Muscle of leg (tissue), 11 donors: Measurements from ENCODE around the gene PARVB. TPM values are rescaled to one million over a fixed set of nuclear protein-coding genes. Genes with fewer than 3 reads are reported as not detected.
A peak's percentile ranks its signal among the peaks of the same experiment; 100 is the strongest.

ENCODE experiments used
- DNase-seq: peaks from one replicate; pipeline ENCODE4 v3.0.0; 2013
- H3K27ac ChIP-seq: one replicate; pipeline ENCODE4 v1.5.1; 2013; ENCODE audit warnings: mild to moderate bottlenecking, low read length, control low read depth
- H3K27me3 ChIP-seq: one replicate; pipeline ENCODE4 v1.6.1; 2013; ENCODE audit warnings: low read length; ENCODE audit not compliant: control insufficient read depth, insufficient read depth
- H3K36me3 ChIP-seq: one replicate; pipeline ENCODE4 v1.6.1; 2013; ENCODE audit warnings: low read length; ENCODE audit not compliant: control insufficient read depth, insufficient read depth
- H3K4me1 ChIP-seq: one replicate; pipeline ENCODE4 v1.6.1; 2013; ENCODE audit warnings: low read length; ENCODE audit not compliant: control insufficient read depth, insufficient read depth
- H3K4me3 ChIP-seq: one replicate; pipeline ENCODE4 v1.5.1; 2013; ENCODE audit warnings: low read length, control low read depth
- H3K9me3 ChIP-seq: replicated peaks from 2 replicates; pipeline ENCODE4 v1.6.1; 2013; ENCODE audit warnings: low read depth, low read length; ENCODE audit not compliant: control insufficient read depth
- WGBS: methylation state at CpG from one replicate; pipeline ENCODE4 v1.1.5; 2013; ENCODE audit warnings: missing lambda C conversion rate; ENCODE audit not compliant: insufficient coverage; 5-methylcytosine and 5-hydroxymethylcytosine counted together
- polyA plus RNA-seq, 8 donors: library from polyadenylated mRNA; unstranded; fragments of 120-200 nt; gene quantifications; one replicate each; pipeline versions ENCODE4 v1.2.1 to v1.2.3, GENCODE V29; 2013; ENCODE audit warnings: inconsistent platforms in 1 of 8, low replicate concordance in 1 of 8; ENCODE audit not compliant: insufficient read length in 8 of 8, insufficient read depth in 1 of 8
- total RNA-seq: library from RNA; stranded (reverse); fragments of 120-200 nt; gene quantifications from one replicate; pipeline ENCODE4 v1.2.4, GENCODE V29; 2013

The PARVB gene
- total and polyA plus RNA-seq, 9 donors = 31.5 to 52.0 (median 43.8) TPM

DNA sequence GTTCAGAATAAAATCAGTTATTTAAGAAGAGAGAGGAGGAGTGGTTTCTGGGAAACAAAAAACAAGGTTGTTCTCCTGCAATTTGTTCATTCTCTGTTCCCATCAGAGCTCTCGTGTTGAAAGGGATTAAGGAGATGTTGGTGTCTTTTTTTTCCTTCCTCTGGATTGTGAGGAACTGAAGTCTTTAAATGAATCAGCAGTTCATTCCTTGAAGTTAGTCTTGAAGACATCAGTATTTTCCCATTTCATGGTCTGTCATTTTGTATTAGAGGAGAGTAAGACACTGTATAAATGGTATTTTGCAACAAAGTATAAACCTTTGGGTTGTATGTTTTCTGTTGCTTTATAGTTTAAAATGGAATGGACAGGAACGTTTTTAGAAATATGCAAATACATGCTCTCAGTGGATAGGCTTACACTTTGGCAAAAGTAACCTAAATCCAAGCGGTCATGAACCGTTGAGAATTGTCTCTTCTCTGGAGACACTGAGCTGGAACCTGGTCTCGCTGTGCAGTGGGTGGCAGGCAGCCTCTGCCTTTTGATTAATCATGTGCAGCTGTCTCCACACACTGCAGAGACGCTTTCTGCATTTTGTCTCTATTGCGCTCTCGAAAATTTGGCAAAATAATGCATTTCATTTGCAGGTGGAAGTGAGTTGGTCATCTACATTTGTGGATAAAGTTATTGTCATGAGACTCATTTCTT lies 35.8 kb upstream of the PARVB start:
- H3K27ac ChIP-seq = no peak overlapping the region

DNA sequence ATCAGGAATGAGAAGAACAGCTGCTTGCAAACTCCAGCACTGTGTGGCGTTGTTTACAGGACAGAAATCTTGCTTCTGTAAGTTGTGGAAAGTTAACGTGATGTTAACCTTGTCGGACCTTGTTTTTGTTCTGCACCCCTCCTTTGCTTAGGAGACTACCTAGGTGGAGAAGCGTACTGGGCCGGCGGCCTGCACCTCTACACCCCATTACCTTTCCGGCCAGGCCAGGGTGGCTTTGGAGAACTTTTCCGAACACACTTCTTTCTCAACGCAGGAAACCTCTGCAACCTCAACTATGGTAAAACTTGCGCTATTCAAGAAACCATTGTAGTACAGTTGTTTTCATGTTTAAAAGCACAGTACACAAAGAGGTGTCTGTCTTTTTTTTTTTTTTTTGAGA lies 35.1 kb upstream of the PARVB start:
- WGBS = 80% methylated on average over 5 of the region's 10 CpGs
- DNase-seq = no peak
- Histone ChIP-seq H3K4me1 (peaks cover 9% of the 10 kb centered on the region), H3K36me3 (peaks cover 52% of the 10 kb centered on the region), H3K27me3 (no peaks in the 10 kb centered on the region), H3K9me3 (no peaks in the 10 kb centered on the region), H3K27ac (no peak overlapping the region), H3K4me3 (no peak overlapping the region)

More for the DNA sequence above, 35.8 kb upstream of the PARVB start:
- peaks cover 6% of the 10 kb centered on the region for H3K4me1 ChIP-seq
- peak; percentile 53 for DNase-seq
- 32% methylated on average over 5 of the region's 8 CpGs for WGBS
- H3K27me3 ChIP-seq = no peaks in the 10 kb centered on the region
- H3K36me3 ChIP-seq = peaks cover 53% of the 10 kb centered on the region
- H3K9me3 ChIP-seq = no peaks in the 10 kb centered on the region
- H3K4me3 ChIP-seq = no peak overlapping the region

DNA sequence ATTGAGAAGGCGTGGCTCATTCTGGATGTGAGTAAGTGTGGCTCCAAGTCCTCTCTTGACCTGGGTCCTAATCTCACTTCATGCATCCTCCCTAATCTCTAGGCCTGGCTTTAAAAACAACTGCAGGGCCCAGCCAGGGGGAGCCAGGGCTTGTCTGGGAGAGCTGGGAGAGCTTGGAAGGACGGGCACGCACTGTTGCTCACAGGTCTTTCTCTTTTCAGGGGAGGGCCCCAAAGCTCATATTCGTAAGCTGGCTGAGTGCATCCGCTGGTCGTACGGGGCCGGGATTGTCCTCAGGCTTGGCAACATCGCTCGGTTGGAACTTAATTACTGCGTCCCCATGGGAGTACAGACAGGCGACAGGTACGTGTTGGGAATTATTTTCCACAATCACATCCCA lies 34.1 kb upstream of the PARVB start:
- 79% methylated on average over 6 of the region's 13 CpGs for WGBS

DNA sequence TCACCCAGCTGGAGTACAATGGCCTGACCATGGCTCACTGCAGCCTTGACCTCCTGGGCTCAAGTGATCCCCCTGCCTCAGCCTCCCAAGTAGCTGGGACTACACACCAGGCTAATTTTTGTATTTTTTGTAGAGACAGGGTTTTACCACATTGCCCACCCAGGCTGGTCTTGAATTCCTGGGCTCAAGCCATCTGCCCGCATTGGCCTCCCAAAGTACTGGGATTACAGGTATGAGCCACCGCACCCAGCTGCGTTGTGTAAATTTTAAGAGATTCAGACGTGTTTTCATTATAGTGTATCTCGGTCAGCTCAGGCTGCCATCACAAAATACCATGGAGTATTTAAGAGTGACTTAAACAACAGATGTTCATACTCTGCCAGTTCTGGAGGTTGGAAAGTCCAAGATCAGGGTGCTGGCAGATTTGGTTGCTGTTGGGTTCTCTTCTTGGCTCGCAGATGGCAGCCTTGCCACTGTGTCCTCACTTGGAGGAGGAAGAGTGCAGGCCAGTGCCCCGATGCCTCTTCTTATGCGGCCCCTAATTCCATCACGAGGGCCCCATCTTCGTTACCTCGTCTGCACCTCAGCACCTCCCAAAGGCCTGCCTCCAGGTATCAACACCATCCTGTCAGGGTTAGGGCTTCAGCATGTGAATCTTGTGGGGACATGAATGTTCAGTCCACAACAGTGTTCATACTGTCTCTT lies 32.6 kb upstream of the PARVB start:
- Histone ChIP-seq H3K4me1 (peaks cover 9% of the 10 kb centered on the region), H3K27ac (no peak overlapping the region), H3K9me3 (no peaks in the 10 kb centered on the region), H3K27me3 (no peaks in the 10 kb centered on the region), H3K4me3 (no peak overlapping the region), H3K36me3 (peaks cover 68% of the 10 kb centered on the region)
- DNase-seq = no peak
- WGBS = 95% methylated on average over 3 of the region's 11 CpGs

More for the DNA sequence above, 34.1 kb upstream of the PARVB start:
- Histone ChIP-seq H3K9me3 (no peaks in the 10 kb centered on the region), H3K27ac (no peak overlapping the region), H3K4me1 (peaks cover 9% of the 10 kb centered on the region), H3K36me3 (peaks cover 60% of the 10 kb centered on the region), H3K27me3 (no peaks in the 10 kb centered on the region), H3K4me3 (no peak overlapping the region)
- no peak for DNase-seq

DNA sequence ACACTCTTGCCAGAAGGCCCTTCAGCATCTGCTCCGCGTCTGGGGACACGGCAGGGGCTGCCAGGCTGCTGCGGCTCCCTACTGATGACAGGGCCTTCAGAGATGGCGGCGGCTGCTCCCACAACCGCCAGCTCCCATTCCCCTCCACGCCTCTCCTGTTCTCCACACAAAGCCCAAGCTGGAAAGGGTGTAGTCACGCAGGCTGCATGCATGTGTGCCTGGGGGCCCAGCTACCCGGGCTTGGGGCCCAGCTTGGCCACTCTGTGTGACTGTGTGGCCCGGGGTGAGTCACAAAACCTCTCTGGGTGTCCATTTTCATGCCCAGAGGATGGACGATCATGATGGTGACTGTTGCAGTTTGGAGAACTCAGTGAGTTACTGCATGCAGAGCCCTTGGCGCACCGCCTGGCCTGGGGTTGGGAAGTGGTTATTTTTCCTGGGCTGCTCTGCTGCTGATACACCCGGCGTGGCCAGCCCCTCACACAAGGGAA lies 31.7 kb upstream of the PARVB start:
- H3K27ac ChIP-seq = no peak overlapping the region
- 79% methylated on average over 11 of the region's 16 CpGs for WGBS
- DNase-seq = no peak
- H3K9me3 ChIP-seq = no peaks in the 10 kb centered on the region
- no peaks in the 10 kb centered on the region for H3K27me3 ChIP-seq
- H3K4me3 ChIP-seq = no peak overlapping the region
- peaks cover 9% of the 10 kb centered on the region for H3K4me1 ChIP-seq
- peaks cover 74% of the 10 kb centered on the region for H3K36me3 ChIP-seq

DNA sequence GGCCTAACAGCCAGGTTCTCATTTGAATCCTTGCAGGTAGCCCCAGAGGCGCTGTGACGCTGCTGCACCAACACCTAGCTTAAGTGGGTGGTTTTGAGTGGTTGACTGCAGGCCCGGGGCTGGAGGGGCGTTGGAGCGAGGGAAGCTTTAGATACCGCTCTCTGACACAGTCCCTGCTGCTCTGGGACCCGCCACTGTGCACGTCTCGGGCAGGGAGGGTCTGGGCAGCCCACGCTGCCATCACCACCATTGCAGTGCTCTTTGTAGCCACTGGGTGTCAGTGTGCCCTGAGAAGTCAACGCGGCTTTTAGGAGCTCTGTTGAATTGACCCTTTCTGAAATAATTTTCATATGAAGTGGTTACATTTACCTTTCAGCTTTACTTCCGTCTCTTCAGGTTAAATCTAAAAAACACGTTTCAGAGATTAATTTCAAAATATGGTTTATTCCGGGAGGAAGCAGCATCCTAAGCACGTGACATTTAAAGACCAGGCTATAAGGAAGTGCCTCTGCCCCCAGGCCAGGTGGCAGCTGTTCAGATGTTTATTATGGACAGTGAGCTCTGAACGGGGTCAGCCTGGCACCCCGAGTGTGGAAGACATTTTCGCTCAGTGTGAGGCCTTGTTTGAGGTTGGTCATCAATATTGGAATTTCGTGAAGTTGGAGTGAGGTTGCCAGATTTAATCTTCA lies 30.9 kb upstream of the PARVB start:
- DNase-seq = peak; percentile 70
- Histone ChIP-seq H3K9me3 (no peaks in the 10 kb centered on the region), H3K27ac (no peak overlapping the region), H3K4me1 (peaks cover 9% of the 10 kb centered on the region), H3K27me3 (no peaks in the 10 kb centered on the region), H3K36me3 (peaks cover 78% of the 10 kb centered on the region), H3K4me3 (no peak overlapping the region)
- WGBS = 20% methylated on average over 11 of the region's 20 CpGs

DNA sequence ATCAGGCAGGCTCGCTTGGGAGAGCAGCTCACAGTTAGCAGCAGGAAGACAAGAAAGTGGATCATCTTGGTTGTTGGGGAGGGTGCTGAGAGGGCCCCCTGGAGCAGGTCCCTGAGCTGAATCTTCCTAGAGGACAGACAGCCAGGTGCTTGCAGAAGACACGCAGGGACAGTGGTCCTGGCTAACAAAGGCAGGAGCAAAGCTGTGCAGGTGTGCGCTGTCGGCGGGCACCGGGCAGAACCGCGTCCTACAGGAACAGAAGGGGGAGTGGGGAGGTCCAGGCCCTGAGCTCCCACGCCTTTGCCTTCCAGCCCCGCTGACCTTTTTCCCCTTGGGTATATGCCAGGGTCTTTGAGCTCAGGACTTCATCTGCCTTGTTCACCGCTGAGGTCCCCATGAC lies 30.1 kb upstream of the PARVB start:
- no peak overlapping the region for H3K4me3 ChIP-seq
- DNase-seq = no peak
- H3K36me3 ChIP-seq = peaks cover 82% of the 10 kb centered on the region
- peaks cover 4% of the 10 kb centered on the region for H3K4me1 ChIP-seq
- H3K27me3 ChIP-seq = no peaks in the 10 kb centered on the region
- H3K9me3 ChIP-seq = no peaks in the 10 kb centered on the region
- 76% methylated on average over 4 of the region's 11 CpGs for WGBS
- H3K27ac ChIP-seq = no peak overlapping the region

DNA sequence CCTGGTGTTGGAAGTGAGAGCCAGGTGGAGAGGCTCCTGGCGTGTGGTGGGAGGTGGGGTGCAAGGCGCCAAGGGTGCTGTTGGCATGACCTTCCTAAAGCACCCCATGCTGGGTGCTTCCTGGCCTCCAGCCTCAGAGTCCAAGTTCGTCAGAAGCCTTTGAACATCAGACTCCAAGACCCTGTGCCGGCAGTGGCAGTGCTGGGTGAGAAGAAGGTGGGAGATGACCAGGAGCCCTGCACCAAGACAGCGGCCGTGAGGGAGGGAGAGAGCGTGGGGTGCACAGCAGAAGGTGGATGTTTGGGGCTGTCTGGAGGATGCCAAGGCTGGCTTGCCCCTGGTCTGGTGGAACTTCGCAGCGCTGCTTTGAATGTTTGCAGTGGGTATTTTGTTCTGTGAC lies 29.7 kb upstream of the PARVB start:
- H3K36me3 ChIP-seq = peaks cover 83% of the 10 kb centered on the region
- no peaks in the 10 kb centered on the region for H3K9me3 ChIP-seq
- peaks cover 4% of the 10 kb centered on the region for H3K4me1 ChIP-seq
- H3K4me3 ChIP-seq = no peak overlapping the region
- no peak for DNase-seq
- H3K27me3 ChIP-seq = no peaks in the 10 kb centered on the region
- H3K27ac ChIP-seq = no peak overlapping the region
- 75% methylated on average over 5 of the region's 9 CpGs for WGBS

DNA sequence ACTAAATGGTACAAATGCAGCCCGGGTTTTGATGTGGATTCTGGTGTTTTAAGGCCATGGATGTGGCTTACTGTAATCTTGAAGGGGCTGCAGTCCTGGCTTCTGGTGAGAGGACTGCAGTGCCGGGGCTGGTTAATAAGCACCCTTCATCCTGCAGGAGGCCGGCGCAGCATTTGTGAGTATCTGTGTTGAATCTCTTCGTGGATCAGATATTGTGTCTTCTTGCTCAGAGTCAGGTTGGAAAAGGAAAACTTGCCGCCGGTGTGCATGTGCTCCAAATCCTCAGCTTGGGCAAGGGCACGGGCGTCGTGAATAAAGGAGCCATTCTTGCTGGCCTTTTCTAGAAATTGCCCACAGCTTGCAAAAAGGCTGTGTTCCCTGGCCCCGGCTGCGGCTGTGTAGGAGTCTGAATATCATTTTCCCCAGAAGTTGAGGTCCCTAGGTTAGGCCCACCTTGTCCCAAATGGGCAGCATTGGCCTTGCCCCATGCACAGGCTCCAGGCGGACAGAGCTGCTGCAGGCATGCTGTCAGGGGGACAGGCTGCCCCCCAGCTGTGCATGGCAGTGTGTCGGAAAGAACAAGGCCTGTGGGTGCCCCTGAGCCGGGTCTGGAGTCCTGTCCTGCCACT lies 28.9 kb upstream of the PARVB start:
- 98% methylated on average over 14 of the region's 15 CpGs for WGBS
- Histone ChIP-seq H3K9me3 (no peaks in the 10 kb centered on the region), H3K4me3 (no peak overlapping the region), H3K27me3 (no peaks in the 10 kb centered on the region), H3K4me1 (peaks cover 4% of the 10 kb centered on the region), H3K36me3 (peaks cover 77% of the 10 kb centered on the region), H3K27ac (no peak overlapping the region)
- no peak for DNase-seq

DNA sequence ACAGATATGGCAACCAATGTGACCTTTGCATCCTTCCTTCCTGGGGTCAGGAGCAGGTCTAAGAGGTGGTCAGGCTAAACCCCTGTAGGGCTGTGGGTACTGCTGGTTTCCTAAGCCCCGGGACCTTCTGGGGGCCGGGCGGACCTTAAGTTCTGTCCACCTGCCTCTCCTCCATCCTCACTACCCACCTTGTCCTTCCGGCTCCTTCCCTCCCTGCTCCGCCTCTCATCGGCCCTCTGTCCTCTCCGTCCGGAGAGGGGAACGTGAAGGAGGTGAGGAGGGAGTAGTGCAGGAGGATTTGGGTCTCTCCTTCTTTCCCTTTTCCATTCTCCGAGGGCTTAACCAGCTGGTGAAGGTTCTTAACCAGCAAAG lies 28.3 kb upstream of the PARVB start:
- Histone ChIP-seq H3K4me1 (peaks cover 4% of the 10 kb centered on the region), H3K36me3 (peaks cover 70% of the 10 kb centered on the region), H3K27me3 (no peaks in the 10 kb centered on the region), H3K27ac (no peak overlapping the region), H3K4me3 (no peak overlapping the region), H3K9me3 (no peaks in the 10 kb centered on the region)
- 94% methylated on average over 3 of the region's 10 CpGs for WGBS
- no peak for DNase-seq
